ENCODE measurements around the gene SPEM2. TPM values are rescaled to one million over a fixed set of nuclear protein-coding genes. Genes with fewer than 3 reads are reported as not detected.

The SPEM2 gene
- total RNA-seq, 1 experiment from 2014 or later = 0.24 TPM

DNA sequence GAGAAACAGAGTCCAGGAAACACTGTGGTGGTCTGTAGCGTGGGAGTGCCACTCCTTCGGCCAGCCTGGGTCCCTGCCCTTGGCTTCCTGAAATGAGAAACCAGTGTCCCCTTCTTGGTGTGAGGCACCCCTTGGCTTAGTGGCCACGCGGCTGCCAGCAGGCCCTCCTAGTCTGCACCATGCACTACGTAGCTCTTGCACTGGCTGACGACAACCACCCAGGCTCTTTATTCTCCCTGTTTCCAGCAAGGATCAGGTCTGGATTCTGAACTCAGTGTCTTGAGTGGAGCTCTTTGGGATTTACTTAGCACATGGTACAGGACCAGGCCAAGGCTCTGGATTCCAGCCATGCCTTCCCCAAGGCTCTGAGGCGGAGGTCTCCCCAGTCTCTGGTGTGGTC is 2.1 kb downstream of the SPEM2 start:
- no peaks in the 10 kb centered on the region for H3K36me3 ChIP-seq (ENCODE audit: insufficient read depth, low read length, poor library complexity, severe bottlenecking)
- H3K9me3 ChIP-seq (ENCODE audit: low read depth, low read length, poor library complexity, severe bottlenecking) = no peaks in the 10 kb centered on the region
- no peak for DNase-seq (ENCODE audit: low spot score)
- no TSS peak for BruUV-seq (replicated peaks)
- intact Hi-C loops (cut with micrococcal nuclease; ENCODE audit: unreplicated experiment) = no loop called here
- no peak overlapping the region for H3K27ac ChIP-seq (ENCODE audit: low read depth, low read length, poor library complexity, severe bottlenecking)
- H3K27me3 ChIP-seq (replicated peaks; ENCODE audit: insufficient read depth, low read depth, low read length, poor library complexity) = no peaks in the 10 kb centered on the region
- no peaks in the 10 kb centered on the region for H3K4me1 ChIP-seq (ENCODE audit: insufficient read depth, low read length, poor library complexity, severe bottlenecking)
- H3K4me3 ChIP-seq (ENCODE audit: low read depth, low read length, poor library complexity, severe bottlenecking) = no peak overlapping the region
- ChIA-PET CTCF (interaction anchor here (0.6 kb wide), 1 partner anchor 188 kb away, joined by 3 read pairs; no protein-coding TSS in a partner anchor), POLR2A (ENCODE audit: low non-redundant PET) (no interaction called here)
- TF ChIP-seq, protein P1, sequence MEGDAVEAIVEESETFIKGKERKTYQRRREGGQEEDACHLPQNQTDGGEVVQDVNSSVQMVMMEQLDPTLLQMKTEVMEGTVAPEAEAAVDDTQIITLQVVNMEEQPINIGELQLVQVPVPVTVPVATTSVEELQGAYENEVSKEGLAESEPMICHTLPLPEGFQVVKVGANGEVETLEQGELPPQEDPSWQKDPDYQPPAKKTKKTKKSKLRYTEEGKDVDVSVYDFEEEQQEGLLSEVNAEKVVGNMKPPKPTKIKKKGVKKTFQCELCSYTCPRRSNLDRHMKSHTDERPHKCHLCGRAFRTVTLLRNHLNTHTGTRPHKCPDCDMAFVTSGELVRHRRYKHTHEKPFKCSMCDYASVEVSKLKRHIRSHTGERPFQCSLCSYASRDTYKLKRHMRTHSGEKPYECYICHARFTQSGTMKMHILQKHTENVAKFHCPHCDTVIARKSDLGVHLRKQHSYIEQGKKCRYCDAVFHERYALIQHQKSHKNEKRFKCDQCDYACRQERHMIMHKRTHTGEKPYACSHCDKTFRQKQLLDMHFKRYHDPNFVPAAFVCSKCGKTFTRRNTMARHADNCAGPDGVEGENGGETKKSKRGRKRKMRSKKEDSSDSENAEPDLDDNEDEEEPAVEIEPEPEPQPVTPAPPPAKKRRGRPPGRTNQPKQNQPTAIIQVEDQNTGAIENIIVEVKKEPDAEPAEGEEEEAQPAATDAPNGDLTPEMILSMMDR (conservative IDR thresholded peaks at IDR 0.05; ENCODE audit: low read depth, low read length) = no peak
- TF ChIP-seq EZH2 (IDR thresholded peaks at IDR 0.05; ENCODE audit: borderline replicate concordance, low read depth, low read length, poor library complexity, severe bottlenecking) = no peak

DNA sequence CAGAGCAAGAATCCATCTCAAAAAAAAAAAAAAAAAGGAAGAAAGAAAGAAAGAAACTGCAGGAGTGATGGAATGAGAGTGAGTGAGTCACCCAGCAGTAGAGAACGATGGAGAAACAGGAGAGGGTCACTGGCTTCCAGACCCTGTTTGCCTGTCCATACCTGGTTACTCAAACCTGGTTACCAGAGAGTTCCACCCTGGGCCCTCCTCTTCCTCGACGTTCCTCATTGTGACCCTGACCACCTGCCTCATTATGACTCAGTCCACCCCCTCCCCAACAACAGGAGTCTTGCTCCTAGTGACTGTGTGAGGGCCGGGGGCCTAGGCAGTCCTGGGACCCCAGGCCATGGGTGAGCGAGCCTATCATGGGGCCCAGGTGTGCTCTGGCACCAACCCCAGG is 3.1 kb downstream of the SPEM2 start, which contains the start of gene SPEM3:
Gene SPEM3 (plus strand): TSS at position 301 of the 400 bp plus-strand sequence. CDS start 46 bp downstream, at position 347.
- POLR2A ChIA-PET (ENCODE audit: low non-redundant PET) = no interaction called here
- intact Hi-C loops (cut with micrococcal nuclease; ENCODE audit: unreplicated experiment) = no loop called here
- Histone ChIP-seq H3K27ac (ENCODE audit: low read depth, low read length, poor library complexity, severe bottlenecking) (no peak within 1 kb of the TSS), H3K9me3 (ENCODE audit: low read depth, low read length, poor library complexity, severe bottlenecking) (no peaks in the 10 kb centered on the region), H3K4me3 (ENCODE audit: low read depth, low read length, poor library complexity, severe bottlenecking) (no peak within 1 kb of the TSS), H3K36me3 (ENCODE audit: insufficient read depth, low read length, poor library complexity, severe bottlenecking) (no peaks in the 10 kb centered on the region), H3K27me3 (replicated peaks; ENCODE audit: insufficient read depth, low read depth, low read length, poor library complexity) (no peaks in the 10 kb centered on the region), H3K4me1 (ENCODE audit: insufficient read depth, low read length, poor library complexity, severe bottlenecking) (no peaks in the 10 kb centered on the region)
- TF ChIP-seq EZH2 (IDR thresholded peaks at IDR 0.05; ENCODE audit: borderline replicate concordance, low read depth, low read length, poor library complexity, severe bottlenecking) = no peak
- TF ChIP-seq, protein P1 (conservative IDR thresholded peaks at IDR 0.05; ENCODE audit: low read depth, low read length) = no peak
- BruUV-seq (replicated peaks) = no TSS peak
- CTCF ChIA-PET = no interaction called here
- DNase-seq (ENCODE audit: low spot score) = no peak

DNA sequence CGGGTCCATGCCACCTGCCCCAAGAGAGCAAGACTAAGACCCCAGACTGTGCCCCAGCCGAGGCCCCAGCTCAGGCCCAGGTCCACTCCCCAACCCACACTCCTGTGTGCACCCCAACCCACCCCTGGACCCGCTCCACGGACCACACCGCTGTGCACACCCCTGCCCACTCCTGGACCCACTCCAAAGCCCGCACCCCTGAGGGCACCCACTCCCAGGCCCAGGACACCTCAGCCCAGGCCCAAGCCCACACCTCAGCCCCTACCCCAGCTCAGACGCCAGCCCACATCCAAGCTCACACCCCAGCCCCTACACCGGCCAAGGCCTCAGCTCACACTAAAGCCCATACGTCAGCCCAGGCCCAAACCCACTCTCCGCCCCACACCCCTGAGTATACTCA is 4.3 kb downstream of the SPEM2 start:
- H3K36me3 ChIP-seq (ENCODE audit: insufficient read depth, low read length, poor library complexity, severe bottlenecking) = no peaks in the 10 kb centered on the region
- H3K9me3 ChIP-seq (ENCODE audit: low read depth, low read length, poor library complexity, severe bottlenecking) = no peaks in the 10 kb centered on the region
- intact Hi-C loops (cut with micrococcal nuclease; ENCODE audit: unreplicated experiment) = no loop called here
- ChIA-PET CTCF (no interaction called here), POLR2A (ENCODE audit: low non-redundant PET) (no interaction called here)
- H3K27me3 ChIP-seq (replicated peaks; ENCODE audit: insufficient read depth, low read depth, low read length, poor library complexity) = no peaks in the 10 kb centered on the region
- TF ChIP-seq, protein P1 (conservative IDR thresholded peaks at IDR 0.05; ENCODE audit: low read depth, low read length) = no peak
- no peak for TF ChIP-seq EZH2 (IDR thresholded peaks at IDR 0.05; ENCODE audit: borderline replicate concordance, low read depth, low read length, poor library complexity, severe bottlenecking)
- no peak overlapping the region for H3K4me3 ChIP-seq (ENCODE audit: low read depth, low read length, poor library complexity, severe bottlenecking)
- DNase-seq (ENCODE audit: low spot score) = no peak
- no peaks in the 10 kb centered on the region for H3K4me1 ChIP-seq (ENCODE audit: insufficient read depth, low read length, poor library complexity, severe bottlenecking)
- H3K27ac ChIP-seq (ENCODE audit: low read depth, low read length, poor library complexity, severe bottlenecking) = no peak overlapping the region
- no TSS peak for BruUV-seq (replicated peaks)
